HG02763 (cell line): Measurements from ENCODE around the gene LRRC71.

Experiments used
- ATAC-seq: cut with Tn5 transposase; IDR thresholded peaks from one replicate; pipeline ENCODE4 v1.9.1; 2021; ENCODE audit warnings: mild to moderate bottlenecking, moderate library complexity; ENCODE audit not compliant: unreplicated experiment

The LRRC71 gene

GRCh38 chr1:156892190-156893047 lies 28.0 kb upstream of the LRRC71 start:
- ATAC-seq: peak; percentile 60

GRCh38 chr1:156893048-156893953 lies 27.1 kb upstream of the LRRC71 start, which contains the start of gene PEAR1:
PEAR1 (plus strand) TSS chr1:156893718; CDS start chr1:156903927, 10,209 bp downstream.
- no peak for ATAC-seq

GRCh38 chr1:156894001-156894400 lies 26.4 kb upstream of the LRRC71 start:
- ATAC-seq: no peak

- ATAC-seq: no peak
Observed at GRCh38 chr1:156894711-156895454, 25.5 kb upstream of the LRRC71 start.

- no peak for ATAC-seq
Observed at GRCh38 chr1:156895455-156895812, 25.0 kb upstream of the LRRC71 start.

GRCh38 chr1:156895927-156896326 lies 24.5 kb upstream of the LRRC71 start:
- ATAC-seq: no peak

GRCh38 chr1:156896490-156897033 lies 23.9 kb upstream of the LRRC71 start:
- no peak for ATAC-seq

- ATAC-seq: no peak
Observed at GRCh38 chr1:156897078-156897825, 23.2 kb upstream of the LRRC71 start.

- no peak for ATAC-seq
Observed at GRCh38 chr1:156898161-156898566, 22.3 kb upstream of the LRRC71 start.

GRCh38 chr1:156898971-156899664 lies 21.3 kb upstream of the LRRC71 start:
- no peak for ATAC-seq

GRCh38 chr1:156899956-156900718 lies 20.3 kb upstream of the LRRC71 start:
- no peak for ATAC-seq

GRCh38 chr1:156900896-156901589 lies 19.4 kb upstream of the LRRC71 start:
- no peak for ATAC-seq

GRCh38 chr1:156901590-156901900 lies 18.9 kb upstream of the LRRC71 start:
- ATAC-seq: no peak

GRCh38 chr1:156901966-156902915 lies 18.2 kb upstream of the LRRC71 start:
- ATAC-seq: no peak

GRCh38 chr1:156903328-156904091 lies 16.9 kb upstream of the LRRC71 start:
- no peak for ATAC-seq

- no peak for ATAC-seq
Observed at GRCh38 chr1:156904187-156904959, 16.1 kb upstream of the LRRC71 start.
